Measurements from ENCODE around the gene TMEM131. TPM values are rescaled to one million over a fixed set of nuclear protein-coding genes. Genes with fewer than 3 reads are reported as not detected.

Gene TMEM131
- polyA plus RNA-seq, 4 donors, result 40.3 to 51.9 (median 47.4) TPM

DNA sequence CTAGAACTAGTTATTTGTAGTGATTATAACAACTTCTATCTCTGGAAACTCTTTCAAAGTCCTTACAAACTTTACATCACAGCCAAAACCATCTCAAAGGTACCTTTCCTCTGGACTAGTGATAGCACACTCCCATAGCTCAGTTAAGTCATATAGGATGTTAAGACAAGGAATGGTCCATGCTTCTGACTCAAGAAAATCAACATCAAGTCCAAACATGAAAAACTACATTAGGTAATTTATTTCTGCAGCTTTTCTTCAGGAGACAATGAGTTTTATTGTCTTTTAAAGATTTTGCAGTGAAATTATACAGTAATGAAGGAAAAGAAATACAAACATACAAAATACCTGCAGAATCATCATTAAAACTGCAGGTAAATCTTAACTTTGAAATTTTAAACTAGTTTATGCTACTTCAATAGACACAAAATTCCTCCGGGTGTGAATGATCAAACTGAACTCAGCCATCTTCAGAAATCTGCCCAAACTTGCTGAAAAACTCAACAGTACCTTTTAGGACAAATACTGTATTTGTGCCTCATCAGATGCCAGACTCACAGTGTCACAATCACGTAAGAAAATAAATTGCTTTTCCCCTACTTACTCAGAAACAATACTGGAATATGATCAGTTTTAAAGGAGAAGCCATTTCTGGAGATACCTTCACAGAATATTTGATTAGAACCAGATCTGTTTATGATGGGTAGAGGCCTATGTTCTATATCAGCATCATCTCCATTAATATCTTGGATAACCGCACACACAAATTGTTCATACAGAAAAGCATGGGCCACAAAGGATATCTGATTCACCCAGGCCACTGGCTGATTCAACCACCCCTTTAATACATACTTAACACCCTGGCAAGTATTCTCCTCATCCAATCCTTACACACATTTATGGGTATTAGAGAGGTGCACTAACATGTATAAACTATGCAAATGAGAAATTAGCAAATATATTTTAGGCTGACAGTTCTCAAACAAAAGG, 2.6 kb downstream of the TMEM131 start:
- DNase-seq (ENCODE audit: low read depth in 4 of 4, low spot score in 3 of 4), result no peak

GRCh38 chr2:97991081-97991856, 4.5 kb downstream of the TMEM131 start:
- DNase-seq (ENCODE audit: low read depth in 4 of 4, low spot score in 3 of 4), result no peak

- DNase-seq (ENCODE audit: low read depth in 4 of 4, low spot score in 3 of 4), result no peak
These were observed 7.0 kb downstream of the TMEM131 start for GRCh38 chr2:97988722-97989121.

DNA sequence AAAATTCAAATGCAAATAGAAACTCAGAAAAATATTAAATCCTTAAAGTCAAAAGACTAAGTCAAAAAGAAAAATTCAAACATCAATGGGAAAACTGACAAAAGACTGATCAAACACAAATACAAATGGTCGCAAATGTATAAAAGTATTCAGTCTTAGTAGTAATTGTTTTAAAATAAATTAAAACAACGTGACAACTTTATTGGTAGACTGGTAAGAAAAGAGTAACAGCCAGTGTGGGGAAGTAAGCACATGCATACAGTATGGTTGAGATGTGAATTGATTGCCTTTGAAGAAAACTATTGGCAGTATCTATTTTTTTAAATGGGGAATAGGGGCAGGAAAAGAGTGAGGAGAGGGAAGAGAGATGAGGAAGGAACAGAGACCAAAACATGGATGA, 9.8 kb downstream of the TMEM131 start:
- DNase-seq (ENCODE audit: low read depth in 4 of 4, low spot score in 3 of 4), result no peak

DNA sequence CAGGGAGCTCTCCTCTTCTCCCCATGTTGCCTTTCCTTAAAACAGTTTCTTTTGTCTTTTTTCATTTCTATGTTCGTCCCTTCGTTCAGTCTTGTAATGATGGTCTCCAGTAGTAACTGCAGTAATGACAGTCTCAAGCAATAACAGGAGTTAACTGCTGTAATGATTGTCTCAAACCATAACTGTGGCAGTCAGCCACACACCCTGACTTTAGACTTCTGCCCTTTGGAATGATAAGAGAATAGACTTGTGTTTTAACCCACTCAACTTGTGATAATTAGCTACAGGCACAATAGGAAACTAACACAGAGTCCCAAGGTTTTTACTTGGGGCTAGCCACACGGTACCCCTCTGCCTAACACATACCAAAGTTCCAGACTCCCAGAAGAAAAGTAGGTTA, 12.1 kb downstream of the TMEM131 start:
- DNase-seq (ENCODE audit: low read depth in 4 of 4, low spot score in 3 of 4), result no peak

DNA sequence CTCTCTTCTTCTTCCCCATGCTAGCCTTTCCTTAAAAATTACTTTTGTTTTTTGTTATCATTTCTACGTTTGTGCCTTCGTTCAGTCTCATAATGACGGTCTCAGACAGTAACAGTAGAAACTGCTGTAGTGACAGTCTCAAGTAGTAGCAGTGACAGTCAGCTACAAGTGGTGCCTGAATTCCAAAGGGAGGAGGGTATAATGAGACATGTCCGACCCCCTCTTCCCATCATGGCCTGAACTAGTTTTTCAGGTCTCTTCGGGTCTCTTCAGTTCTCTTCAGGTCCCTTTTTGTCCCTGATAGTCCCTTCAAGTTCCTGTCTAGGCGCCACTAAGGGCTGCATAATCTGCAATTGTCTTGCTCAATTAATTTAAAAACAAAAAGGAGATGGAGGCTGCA, 12.6 kb downstream of the TMEM131 start:
- DNase-seq (ENCODE audit: low read depth in 4 of 4, low spot score in 3 of 4), result no peak

DNA sequence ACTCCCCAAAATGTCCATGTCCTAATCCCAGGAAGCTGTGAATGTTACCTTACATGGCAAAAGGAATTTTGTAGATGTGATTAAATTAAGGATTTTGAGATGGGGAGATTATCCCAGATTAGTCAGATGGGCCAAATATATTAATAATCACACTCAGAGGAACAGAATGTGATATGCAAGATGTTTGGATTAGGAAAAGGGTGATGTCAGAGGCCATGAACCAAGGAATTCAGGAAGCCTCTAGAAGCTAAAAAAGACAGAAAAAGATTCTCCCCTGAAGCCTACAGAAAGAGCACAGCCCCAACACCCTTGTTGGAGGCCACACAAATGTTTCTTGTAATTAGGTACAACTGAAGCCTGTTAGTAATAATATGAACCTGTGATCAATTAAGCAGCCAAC, 13.1 kb downstream of the TMEM131 start:
- no peak for DNase-seq (ENCODE audit: low read depth in 4 of 4, low spot score in 3 of 4)

DNA sequence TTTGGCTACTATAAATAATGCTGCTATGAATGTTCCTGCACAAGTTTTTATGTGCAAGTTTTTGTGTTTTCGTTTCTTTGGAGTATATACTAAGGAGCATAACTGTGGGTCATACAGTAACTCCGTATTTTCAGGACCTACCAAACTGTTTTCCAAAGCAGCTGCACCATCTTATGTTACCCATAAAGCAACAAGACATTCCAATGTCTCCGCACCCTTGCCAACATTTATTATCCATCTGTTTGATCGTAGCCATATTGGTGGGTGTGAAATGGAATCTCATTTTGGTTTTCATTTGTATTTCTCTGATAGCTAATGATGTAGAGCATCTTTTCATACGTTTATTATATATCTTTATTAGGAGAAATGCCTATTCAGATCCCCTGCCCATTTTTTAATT, 13.8 kb downstream of the TMEM131 start:
- no peak for DNase-seq (ENCODE audit: low read depth in 4 of 4, low spot score in 3 of 4)

- DNase-seq (ENCODE audit: low read depth in 4 of 4, low spot score in 3 of 4), result no peak
These were observed 15.8 kb downstream of the TMEM131 start for GRCh38 chr2:97979904-97980303.

DNA sequence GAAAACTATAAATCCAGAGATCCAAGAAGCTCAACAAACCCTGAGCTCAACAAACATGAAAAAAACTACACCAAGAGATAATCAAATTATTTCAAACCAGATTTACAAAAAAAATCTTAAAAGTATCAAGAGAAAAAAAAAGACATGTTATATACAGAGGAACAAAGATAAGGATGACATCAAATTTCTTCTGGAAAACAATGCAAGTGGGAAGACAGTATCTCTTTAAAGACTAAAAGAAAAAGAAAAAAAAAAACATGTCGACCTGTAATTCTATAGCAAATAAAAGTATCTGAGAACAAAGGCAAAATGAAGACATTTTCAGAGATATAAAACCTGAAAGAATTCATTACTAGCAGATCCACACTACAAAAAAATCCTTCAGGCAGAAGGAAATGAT, 21.3 kb downstream of the TMEM131 start:
- DNase-seq (ENCODE audit: low read depth in 4 of 4, low spot score in 3 of 4), result no peak

GRCh38 chr2:97970293-97971060, 25.3 kb downstream of the TMEM131 start:
- no peak for DNase-seq (ENCODE audit: low read depth in 4 of 4, low spot score in 3 of 4)

- no peak for DNase-seq (ENCODE audit: low read depth in 4 of 4, low spot score in 3 of 4)
These were observed 26.4 kb downstream of the TMEM131 start for GRCh38 chr2:97969081-97970067.

DNA sequence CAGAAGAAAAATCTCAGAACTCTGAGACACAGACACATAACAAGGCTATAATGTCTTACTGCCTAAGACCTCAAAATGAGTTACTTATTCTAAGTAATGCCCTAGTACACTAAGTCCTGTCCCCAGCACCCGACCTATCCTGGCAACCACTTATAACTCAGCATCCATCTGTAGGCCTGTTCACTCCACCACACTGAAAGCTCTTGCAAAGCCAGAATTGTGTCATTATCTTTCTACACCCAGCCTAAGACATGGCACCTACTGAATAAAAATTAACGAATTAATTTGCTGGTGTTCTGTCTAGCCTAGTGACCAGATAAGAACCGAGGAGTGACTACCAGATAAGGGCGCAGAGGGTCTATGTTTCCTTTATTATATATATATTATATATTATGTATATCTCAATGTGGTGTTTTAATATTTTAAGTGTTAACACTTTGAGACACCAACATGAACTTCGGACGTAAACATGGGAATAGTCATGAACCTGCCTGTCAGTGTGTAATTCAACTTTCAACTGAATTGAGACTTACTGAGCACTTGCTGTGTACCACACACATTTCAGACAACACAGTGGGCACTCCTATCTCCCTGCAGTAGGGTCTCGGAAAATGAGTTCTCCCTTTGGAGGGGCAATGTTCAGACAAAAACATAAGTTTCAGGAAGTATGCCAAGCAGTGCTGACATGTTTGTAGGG, 27.7 kb downstream of the TMEM131 start:
- no peak for DNase-seq (ENCODE audit: low read depth in 4 of 4, low spot score in 3 of 4)

- DNase-seq (ENCODE audit: low read depth in 4 of 4, low spot score in 3 of 4), result no peak
These were observed 28.5 kb downstream of the TMEM131 start for GRCh38 chr2:97967216-97967592.

DNA sequence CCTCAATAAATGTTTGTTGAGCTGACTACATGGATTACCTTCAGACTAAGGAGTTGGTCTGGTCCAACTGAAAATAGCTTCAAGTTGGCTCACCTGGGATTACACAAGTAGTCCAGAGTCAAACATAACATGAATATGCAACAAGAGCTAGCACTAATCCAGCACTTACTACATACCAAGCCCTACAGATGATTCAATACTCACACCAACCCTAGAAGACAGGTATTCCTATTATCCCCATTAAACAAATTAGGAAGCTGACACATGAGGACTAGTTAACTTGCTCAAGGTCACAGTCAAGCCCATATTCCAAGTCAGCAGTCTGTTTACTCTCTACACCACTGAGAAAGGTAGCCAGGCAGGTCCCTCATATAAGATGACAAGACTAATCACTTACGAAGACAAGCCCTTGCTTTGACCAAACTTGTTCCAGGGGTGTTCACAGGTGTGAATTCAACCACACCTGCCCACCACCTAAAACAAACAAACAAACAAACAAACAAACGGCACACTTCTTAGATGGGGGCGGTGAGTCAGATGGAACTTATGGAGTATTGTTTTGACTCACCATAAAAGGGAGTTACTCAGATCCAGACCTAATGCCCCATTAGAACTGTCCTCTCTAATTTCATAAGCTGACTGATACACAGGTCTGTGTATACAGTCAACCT, 29.1 kb downstream of the TMEM131 start:
- no peak for DNase-seq (ENCODE audit: low read depth in 4 of 4, low spot score in 3 of 4)

DNA sequence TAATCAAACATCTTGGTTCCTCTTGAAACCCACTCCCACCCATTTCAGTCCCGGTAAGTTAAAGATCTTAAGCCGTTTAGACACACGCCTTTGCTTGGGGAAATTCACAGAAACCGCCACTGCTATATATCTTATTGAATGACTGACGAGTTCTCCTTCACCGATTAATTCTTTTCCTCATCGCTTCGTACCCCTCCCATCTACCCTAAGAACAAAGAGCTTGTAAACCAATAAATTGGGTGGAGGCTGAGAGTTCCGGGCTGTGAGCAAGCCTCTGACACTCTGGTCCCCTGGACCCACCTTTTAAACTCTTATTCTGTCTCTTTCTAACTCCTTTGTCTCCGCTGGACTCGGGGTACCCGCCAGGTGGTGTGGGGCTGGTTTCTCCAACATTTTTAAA, 30.6 kb downstream of the TMEM131 start:
- no peak for DNase-seq (ENCODE audit: low read depth in 4 of 4, low spot score in 3 of 4)

- no peak for DNase-seq (ENCODE audit: low read depth in 4 of 4, low spot score in 3 of 4)
These were observed 31.9 kb downstream of the TMEM131 start for GRCh38 chr2:97963880-97964279.

- no peak for DNase-seq (ENCODE audit: low read depth in 4 of 4, low spot score in 3 of 4)
These were observed 32.7 kb downstream of the TMEM131 start for GRCh38 chr2:97963079-97963406.

- DNase-seq (ENCODE audit: low read depth in 4 of 4, low spot score in 3 of 4), result no peak
These were observed 34.2 kb downstream of the TMEM131 start for GRCh38 chr2:97961534-97961933.
